ENCODE measurements around the gene NUFIP2. TPM values are rescaled to one million over a fixed set of nuclear protein-coding genes. Genes with fewer than 3 reads are reported as not detected.

NUFIP2 gene
- total RNA-seq, 1 experiment from 2014 or later: 93.4 TPM

DNA sequence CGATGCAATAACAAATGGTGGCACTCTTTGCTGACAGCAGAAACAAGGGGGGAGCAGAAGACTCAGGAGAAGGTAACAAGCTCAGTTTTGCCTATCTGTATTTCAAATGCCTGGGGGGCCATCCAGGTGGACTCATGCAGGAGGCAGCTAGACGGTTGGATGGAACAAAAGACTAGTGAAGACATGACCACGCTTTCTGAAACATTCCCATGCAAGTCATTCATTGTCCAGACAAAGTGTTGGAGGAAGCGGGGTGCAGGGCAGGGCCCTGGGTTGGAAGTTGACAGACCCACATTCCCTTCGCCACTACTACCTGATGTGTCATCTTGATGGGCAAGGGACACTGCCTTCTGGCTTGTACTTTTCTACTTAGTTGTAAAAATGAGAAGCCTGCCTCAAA, 77.1 kb downstream of the NUFIP2 start:
- no peak for TF ChIP-seq EZH2 (IDR thresholded peaks at IDR 0.05; ENCODE audit: borderline replicate concordance, low read depth, low read length, poor library complexity, severe bottlenecking)
- TF ChIP-seq, protein P1, sequence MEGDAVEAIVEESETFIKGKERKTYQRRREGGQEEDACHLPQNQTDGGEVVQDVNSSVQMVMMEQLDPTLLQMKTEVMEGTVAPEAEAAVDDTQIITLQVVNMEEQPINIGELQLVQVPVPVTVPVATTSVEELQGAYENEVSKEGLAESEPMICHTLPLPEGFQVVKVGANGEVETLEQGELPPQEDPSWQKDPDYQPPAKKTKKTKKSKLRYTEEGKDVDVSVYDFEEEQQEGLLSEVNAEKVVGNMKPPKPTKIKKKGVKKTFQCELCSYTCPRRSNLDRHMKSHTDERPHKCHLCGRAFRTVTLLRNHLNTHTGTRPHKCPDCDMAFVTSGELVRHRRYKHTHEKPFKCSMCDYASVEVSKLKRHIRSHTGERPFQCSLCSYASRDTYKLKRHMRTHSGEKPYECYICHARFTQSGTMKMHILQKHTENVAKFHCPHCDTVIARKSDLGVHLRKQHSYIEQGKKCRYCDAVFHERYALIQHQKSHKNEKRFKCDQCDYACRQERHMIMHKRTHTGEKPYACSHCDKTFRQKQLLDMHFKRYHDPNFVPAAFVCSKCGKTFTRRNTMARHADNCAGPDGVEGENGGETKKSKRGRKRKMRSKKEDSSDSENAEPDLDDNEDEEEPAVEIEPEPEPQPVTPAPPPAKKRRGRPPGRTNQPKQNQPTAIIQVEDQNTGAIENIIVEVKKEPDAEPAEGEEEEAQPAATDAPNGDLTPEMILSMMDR (conservative IDR thresholded peaks at IDR 0.05; ENCODE audit: low read depth, low read length): no peak
- no peaks in the 10 kb centered on the region for H3K9me3 ChIP-seq (ENCODE audit: low read depth, low read length, poor library complexity, severe bottlenecking)
- ChIA-PET POLR2A (ENCODE audit: low non-redundant PET) (no interaction called here), CTCF (interaction anchor here (1.1 to 1.5 kb wide), 2 partner anchors 68 to 72 kb away, joined by 3 to 4 read pairs; no protein-coding TSS in a partner anchor)
- peaks cover 5% of the 10 kb centered on the region for H3K4me1 ChIP-seq (ENCODE audit: insufficient read depth, low read length, poor library complexity, severe bottlenecking)
- no TSS peak for BruUV-seq (replicated peaks)
- no peak overlapping the region for H3K27ac ChIP-seq (ENCODE audit: low read depth, low read length, poor library complexity, severe bottlenecking)
- H3K27me3 ChIP-seq (replicated peaks; ENCODE audit: insufficient read depth, low read depth, low read length, poor library complexity): no peaks in the 10 kb centered on the region
- intact Hi-C loops (cut with micrococcal nuclease; ENCODE audit: unreplicated experiment): no loop called here
- no peak overlapping the region for H3K4me3 ChIP-seq (ENCODE audit: low read depth, low read length, poor library complexity, severe bottlenecking)
- no peak for DNase-seq (ENCODE audit: low spot score)
- no peaks in the 10 kb centered on the region for H3K36me3 ChIP-seq (ENCODE audit: insufficient read depth, low read length, poor library complexity, severe bottlenecking)

GRCh38 chr17:29216181-29216580, 77.8 kb downstream of the NUFIP2 start:
- H3K36me3 ChIP-seq (ENCODE audit: insufficient read depth, low read length, poor library complexity, severe bottlenecking): no peaks in the 10 kb centered on the region
- H3K9me3 ChIP-seq (ENCODE audit: low read depth, low read length, poor library complexity, severe bottlenecking): no peaks in the 10 kb centered on the region
- no peak overlapping the region for H3K4me3 ChIP-seq (ENCODE audit: low read depth, low read length, poor library complexity, severe bottlenecking)
- TF ChIP-seq, protein P1 (conservative IDR thresholded peaks at IDR 0.05; ENCODE audit: low read depth, low read length): no peak
- no peak for TF ChIP-seq EZH2 (IDR thresholded peaks at IDR 0.05; ENCODE audit: borderline replicate concordance, low read depth, low read length, poor library complexity, severe bottlenecking)
- CTCF ChIA-PET: interaction anchor here (0.6 to 1.5 kb wide), 5 partner anchors 22 to 92 kb away, joined by 3 to 4 read pairs (median 3); no protein-coding TSS in a partner anchor
- no peaks in the 10 kb centered on the region for H3K27me3 ChIP-seq (replicated peaks; ENCODE audit: insufficient read depth, low read depth, low read length, poor library complexity)
- intact Hi-C loops (cut with micrococcal nuclease; ENCODE audit: unreplicated experiment): no loop called here
- no peak overlapping the region for H3K27ac ChIP-seq (ENCODE audit: low read depth, low read length, poor library complexity, severe bottlenecking)
- H3K4me1 ChIP-seq (ENCODE audit: insufficient read depth, low read length, poor library complexity, severe bottlenecking): peaks cover 5% of the 10 kb centered on the region
- no peak for DNase-seq (ENCODE audit: low spot score)
- BruUV-seq (replicated peaks): no TSS peak
- POLR2A ChIA-PET (ENCODE audit: low non-redundant PET): no interaction called here

DNA sequence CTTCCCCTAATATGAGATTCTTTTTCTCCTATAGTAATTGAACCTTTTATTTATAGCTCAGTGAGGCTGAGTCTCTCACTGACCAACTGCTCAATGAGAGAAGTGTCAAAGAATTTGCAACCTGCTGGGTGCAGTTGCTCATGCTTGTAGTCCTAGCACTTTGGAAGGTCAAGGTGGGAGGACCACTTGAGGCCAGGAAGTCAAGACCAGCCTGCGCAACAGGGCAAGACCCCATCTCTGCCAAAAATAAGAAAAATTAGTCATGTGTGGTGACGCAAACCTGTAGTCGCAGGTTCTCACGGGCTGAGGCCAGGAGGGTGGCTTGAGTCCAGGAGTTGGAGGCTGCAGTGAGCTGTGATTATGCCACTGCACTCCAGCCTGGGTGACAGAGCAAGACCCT, 78.2 kb downstream of the NUFIP2 start:
- intact Hi-C loops (cut with micrococcal nuclease; ENCODE audit: unreplicated experiment): no loop called here
- ChIA-PET POLR2A (ENCODE audit: low non-redundant PET) (no interaction called here), CTCF (interaction anchor here (0.6 to 1.1 kb wide), 4 partner anchors 22 to 92 kb away, joined by 3 to 4 read pairs (median 3); no protein-coding TSS in a partner anchor)
- no peak overlapping the region for H3K27ac ChIP-seq (ENCODE audit: low read depth, low read length, poor library complexity, severe bottlenecking)
- peaks cover 5% of the 10 kb centered on the region for H3K4me1 ChIP-seq (ENCODE audit: insufficient read depth, low read length, poor library complexity, severe bottlenecking)
- no TSS peak for BruUV-seq (replicated peaks)
- no peaks in the 10 kb centered on the region for H3K9me3 ChIP-seq (ENCODE audit: low read depth, low read length, poor library complexity, severe bottlenecking)
- no peaks in the 10 kb centered on the region for H3K27me3 ChIP-seq (replicated peaks; ENCODE audit: insufficient read depth, low read depth, low read length, poor library complexity)
- DNase-seq (ENCODE audit: low spot score): no peak
- TF ChIP-seq EZH2 (IDR thresholded peaks at IDR 0.05; ENCODE audit: borderline replicate concordance, low read depth, low read length, poor library complexity, severe bottlenecking): no peak
- TF ChIP-seq, protein P1 (conservative IDR thresholded peaks at IDR 0.05; ENCODE audit: low read depth, low read length): no peak
- H3K36me3 ChIP-seq (ENCODE audit: insufficient read depth, low read length, poor library complexity, severe bottlenecking): no peaks in the 10 kb centered on the region
- no peak overlapping the region for H3K4me3 ChIP-seq (ENCODE audit: low read depth, low read length, poor library complexity, severe bottlenecking)

Measured in A673 (cell line).